ENCODE results near the gene SMIM29.

Gene SMIM29

GRCh38 chr6:34231566-34232336 lies 17.1 kb downstream of the SMIM29 start:
- no peaks in the 10 kb centered on the region for H3K27me3 ChIP-seq (ENCODE audit: control insufficient read depth in 1 of 2, insufficient read depth in 2 of 2, low read length in 2 of 2)
- H3K4me3 ChIP-seq (ENCODE audit: low read length in 2 of 2) = no peak overlapping the region
- H3K9me3 ChIP-seq (ENCODE audit: control insufficient read depth in 2 of 2, low read length in 2 of 2) = no peaks in the 10 kb centered on the region
- peaks cover 11% of the 10 kb centered on the region for H3K4me1 ChIP-seq (ENCODE audit: control insufficient read depth, insufficient read depth, low read length)
- no peak overlapping the region for H3K9ac ChIP-seq (ENCODE audit: low read length in 2 of 2)
- H3K36me3 ChIP-seq (ENCODE audit: control insufficient read depth in 2 of 2, insufficient read depth in 2 of 2, low read length in 2 of 2) = no peaks in the 10 kb centered on the region
- H3K27ac ChIP-seq (ENCODE audit: low read length) = no peak overlapping the region

GRCh38 chr6:34230653-34231371 lies 18.0 kb downstream of the SMIM29 start:
- H3K9ac ChIP-seq (ENCODE audit: low read length in 2 of 2) = no peak overlapping the region
- H3K36me3 ChIP-seq (ENCODE audit: control insufficient read depth in 2 of 2, insufficient read depth in 2 of 2, low read length in 2 of 2) = no peaks in the 10 kb centered on the region
- peaks cover 3% of the 10 kb centered on the region for H3K4me1 ChIP-seq (ENCODE audit: control insufficient read depth, insufficient read depth, low read length)
- no peaks in the 10 kb centered on the region for H3K9me3 ChIP-seq (ENCODE audit: control insufficient read depth in 2 of 2, low read length in 2 of 2)
- H3K27me3 ChIP-seq (ENCODE audit: control insufficient read depth in 1 of 2, insufficient read depth in 2 of 2, low read length in 2 of 2) = no peaks in the 10 kb centered on the region
- H3K4me3 ChIP-seq (ENCODE audit: low read length in 2 of 2) = no peak overlapping the region
- H3K27ac ChIP-seq (ENCODE audit: low read length) = no peak overlapping the region

- Histone ChIP-seq H3K9me3 (ENCODE audit: control insufficient read depth in 2 of 2, low read length in 2 of 2) (no peaks in the 10 kb centered on the region), H3K4me3 (ENCODE audit: low read length in 2 of 2) (no peak overlapping the region), H3K36me3 (ENCODE audit: control insufficient read depth in 2 of 2, insufficient read depth in 2 of 2, low read length in 2 of 2) (no peaks in the 10 kb centered on the region), H3K9ac (ENCODE audit: low read length in 2 of 2) (no peak overlapping the region), H3K27me3 (ENCODE audit: control insufficient read depth in 1 of 2, insufficient read depth in 2 of 2, low read length in 2 of 2) (no peaks in the 10 kb centered on the region), H3K27ac (ENCODE audit: low read length) (no peak overlapping the region), H3K4me1 (ENCODE audit: control insufficient read depth, insufficient read depth, low read length) (no peaks in the 10 kb centered on the region)
These were observed 18.9 kb downstream of the SMIM29 start for GRCh38 chr6:34229877-34230276.

- H3K36me3 ChIP-seq (ENCODE audit: control insufficient read depth in 2 of 2, insufficient read depth in 2 of 2, low read length in 2 of 2) = no peaks in the 10 kb centered on the region
- no peaks in the 10 kb centered on the region for H3K27me3 ChIP-seq (ENCODE audit: control insufficient read depth in 1 of 2, insufficient read depth in 2 of 2, low read length in 2 of 2)
- H3K4me1 ChIP-seq (ENCODE audit: control insufficient read depth, insufficient read depth, low read length) = peaks cover 8% of the 10 kb centered on the region
- no peak overlapping the region for H3K27ac ChIP-seq (ENCODE audit: low read length)
- H3K4me3 ChIP-seq (ENCODE audit: low read length in 2 of 2) = no peak overlapping the region
- no peak overlapping the region for H3K9ac ChIP-seq (ENCODE audit: low read length in 2 of 2)
- no peaks in the 10 kb centered on the region for H3K9me3 ChIP-seq (ENCODE audit: control insufficient read depth in 2 of 2, low read length in 2 of 2)
These were observed 20.9 kb downstream of the SMIM29 start for GRCh38 chr6:34227761-34228421.

- H3K27ac ChIP-seq (ENCODE audit: low read length) = no peak overlapping the region
- H3K36me3 ChIP-seq (ENCODE audit: control insufficient read depth in 2 of 2, insufficient read depth in 2 of 2, low read length in 2 of 2) = no peaks in the 10 kb centered on the region
- no peak overlapping the region for H3K4me3 ChIP-seq (ENCODE audit: low read length in 2 of 2)
- H3K9ac ChIP-seq (ENCODE audit: low read length in 2 of 2) = no peak overlapping the region
- no peaks in the 10 kb centered on the region for H3K9me3 ChIP-seq (ENCODE audit: control insufficient read depth in 2 of 2, low read length in 2 of 2)
- peaks cover 8% of the 10 kb centered on the region for H3K4me1 ChIP-seq (ENCODE audit: control insufficient read depth, insufficient read depth, low read length)
- no peaks in the 10 kb centered on the region for H3K27me3 ChIP-seq (ENCODE audit: control insufficient read depth in 1 of 2, insufficient read depth in 2 of 2, low read length in 2 of 2)
These were observed 21.8 kb downstream of the SMIM29 start for GRCh38 chr6:34226731-34227586.

- Histone ChIP-seq H3K4me1 (ENCODE audit: control insufficient read depth, insufficient read depth, low read length) (peaks cover 8% of the 10 kb centered on the region), H3K4me3 (ENCODE audit: low read length in 2 of 2) (no peak overlapping the region), H3K36me3 (ENCODE audit: control insufficient read depth in 2 of 2, insufficient read depth in 2 of 2, low read length in 2 of 2) (no peaks in the 10 kb centered on the region), H3K9ac (ENCODE audit: low read length in 2 of 2) (no peak overlapping the region), H3K27me3 (ENCODE audit: control insufficient read depth in 1 of 2, insufficient read depth in 2 of 2, low read length in 2 of 2) (no peaks in the 10 kb centered on the region), H3K27ac (ENCODE audit: low read length) (no peak overlapping the region), H3K9me3 (ENCODE audit: control insufficient read depth in 2 of 2, low read length in 2 of 2) (no peaks in the 10 kb centered on the region)
These were observed 22.7 kb downstream of the SMIM29 start for GRCh38 chr6:34226066-34226465.

- Histone ChIP-seq H3K27me3 (ENCODE audit: control insufficient read depth in 1 of 2, insufficient read depth in 2 of 2, low read length in 2 of 2) (no peaks in the 10 kb centered on the region), H3K9ac (ENCODE audit: low read length in 2 of 2) (no peak overlapping the region), H3K4me3 (ENCODE audit: low read length in 2 of 2) (no peak overlapping the region), H3K36me3 (ENCODE audit: control insufficient read depth in 2 of 2, insufficient read depth in 2 of 2, low read length in 2 of 2) (no peaks in the 10 kb centered on the region), H3K4me1 (ENCODE audit: control insufficient read depth, insufficient read depth, low read length) (peaks cover 8% of the 10 kb centered on the region), H3K9me3 (ENCODE audit: control insufficient read depth in 2 of 2, low read length in 2 of 2) (no peaks in the 10 kb centered on the region), H3K27ac (ENCODE audit: low read length) (no peak overlapping the region)
These were observed 23.3 kb downstream of the SMIM29 start for GRCh38 chr6:34225551-34225950.

GRCh38 chr6:34223956-34224940 lies 24.6 kb downstream of the SMIM29 start:
- peaks cover 8% of the 10 kb centered on the region for H3K4me1 ChIP-seq (ENCODE audit: control insufficient read depth, insufficient read depth, low read length)

GRCh38 chr6:34223381-34223955 lies 25.3 kb downstream of the SMIM29 start:
- peak overlapping the region; percentile 58 to 68 for H3K9ac ChIP-seq (ENCODE audit: low read length in 2 of 2)

More at GRCh38 chr6:34223956-34224940, 24.6 kb downstream of the SMIM29 start:
- Histone ChIP-seq H3K36me3 (ENCODE audit: control insufficient read depth in 2 of 2, insufficient read depth in 2 of 2, low read length in 2 of 2) (no peaks in the 10 kb centered on the region), H3K27me3 (ENCODE audit: control insufficient read depth in 1 of 2, insufficient read depth in 2 of 2, low read length in 2 of 2) (no peaks in the 10 kb centered on the region), H3K4me3 (ENCODE audit: low read length in 2 of 2) (peak overlapping the region; percentile 79 to 83), H3K27ac (ENCODE audit: low read length) (peak overlapping the region; percentile 88), H3K9me3 (ENCODE audit: control insufficient read depth in 2 of 2, low read length in 2 of 2) (no peaks in the 10 kb centered on the region), H3K9ac (ENCODE audit: low read length in 2 of 2) (peak overlapping the region; percentile 79 to 88)

More at GRCh38 chr6:34223381-34223955, 25.3 kb downstream of the SMIM29 start:
- Histone ChIP-seq H3K27me3 (ENCODE audit: control insufficient read depth in 1 of 2, insufficient read depth in 2 of 2, low read length in 2 of 2) (no peaks in the 10 kb centered on the region), H3K27ac (ENCODE audit: low read length) (peak overlapping the region; percentile 88), H3K4me3 (ENCODE audit: low read length in 2 of 2) (peak overlapping the region; percentile 77 to 79), H3K36me3 (ENCODE audit: control insufficient read depth in 2 of 2, insufficient read depth in 2 of 2, low read length in 2 of 2) (no peaks in the 10 kb centered on the region), H3K9me3 (ENCODE audit: control insufficient read depth in 2 of 2, low read length in 2 of 2) (no peaks in the 10 kb centered on the region), H3K4me1 (ENCODE audit: control insufficient read depth, insufficient read depth, low read length) (peaks cover 8% of the 10 kb centered on the region)

Measured in stomach smooth muscle (tissue), 2 donors.